K562 (cell line): Measurements from ENCODE around the gene ADARB2. TPM values are rescaled to one million over a fixed set of nuclear protein-coding genes. Genes with fewer than 3 reads are reported as not detected.

Experiments
- ATAC-seq: fragments of 200-7000 bp; cut with Tn5 transposase; 3 replicates; pipeline ENCODE4 v1.9.1; 2020; ENCODE audit warnings: moderate library complexity
- BruUV-seq: library from RNA; stranded (reverse); fragments of 400-500 nt; replicated peaks from 2 replicates; lab custom pipeline; 2021; lab: Mats Ljungman, UMichigan
- CTCF ChIA-PET: fragments of 300-600 bp; formaldehyde crosslinking; extraction: SDS; loops from one replicate; lab custom pipeline; 2021; ENCODE audit warnings: low intra/inter-chr PET ratio; lab: Yijun Ruan, JAX
- POLR2A ChIA-PET: fragments of 300-600, 350-650 bp; sonication (Branson Sonifier 250); formaldehyde crosslinking; extraction: SDS; loops from one replicate; lab custom pipeline; 2021; ENCODE audit warnings: antibody characterized with exemption, inconsistent platforms; lab: Yijun Ruan, JAX
- DNase-seq, 4 experiments: peaks; one replicate each; pipeline versions ENCODE4 v3.0.0 to v3.0.0-alpha.2; 2011 to 2018; ENCODE audit warnings: low spot score in 3 of 4, mixed read lengths in 3 of 4; ENCODE audit errors: extremely low read depth in 1 of 4
- FAIRE-seq: peaks from 2 replicates; lab custom pipeline; 2011; peaks lifted over from hg19 to GRCh38; lab: Jason Lieb, UNC
- H2AFZ ChIP-seq: 2 replicates; pipeline ENCODE4 v1.6.0; 2011; ENCODE audit warnings: low read depth, low read length, control low read depth, inconsistent platforms
- H3K27ac ChIP-seq: fragments of 200-600 bp; 3 replicates; pipeline ENCODE4 v1.8.0; 2011; ENCODE audit warnings: low read depth, mild to moderate bottlenecking, control low read depth, inconsistent platforms, low read length, moderate library complexity, mixed read lengths; ENCODE audit errors: extremely low read depth
- H3K27me3 ChIP-seq, 2 experiments: fragments of 300-600 bp in 1 of 2; 2 replicates in 1 of 2; 3 replicates in 1 of 2; pipeline versions ENCODE4 v1.6.0 to v1.8.0; 2011; ENCODE audit warnings: inconsistent platforms in 2 of 2, low read length in 2 of 2, mild to moderate bottlenecking in 1 of 2, mixed read lengths in 1 of 2, moderate library complexity in 1 of 2; ENCODE audit not compliant: control insufficient read depth in 2 of 2, insufficient read depth in 2 of 2
- H3K36me3 ChIP-seq: fragments of 300-600 bp; 3 replicates; pipeline ENCODE4 v1.8.0; 2011; ENCODE audit warnings: mild to moderate bottlenecking, low read length, inconsistent platforms; ENCODE audit not compliant: control insufficient read depth, insufficient read depth
- H3K4me1 ChIP-seq, 2 experiments: fragments of 200-600 bp in 1 of 2; replicated peaks in 1 of 2; 2 replicates in 1 of 2; 3 replicates in 1 of 2; pipeline versions ENCODE4 v1.5.1 to v1.8.0; 2011; ENCODE audit warnings: inconsistent platforms in 2 of 2, low read length in 2 of 2, mild to moderate bottlenecking in 1 of 2, mixed read lengths in 1 of 2, moderate library complexity in 1 of 2; ENCODE audit not compliant: control insufficient read depth in 2 of 2, insufficient read depth in 2 of 2
- H3K4me2 ChIP-seq: 2 replicates; pipeline ENCODE4 v1.6.1; 2011; ENCODE audit warnings: low read length, control low read depth, inconsistent platforms, mixed read lengths; ENCODE audit not compliant: insufficient read depth
- H3K4me3 ChIP-seq: fragments of 200-600 bp; sonication (generic), shearing (Covaris generic); 2 replicates; pipeline ENCODE4 v1.5.1; 2016; ENCODE audit warnings: control low read depth, inconsistent platforms
- H3K79me2 ChIP-seq: fragments of 200-600 bp; 3 replicates; pipeline ENCODE4 v1.8.0; 2011; ENCODE audit warnings: low read length, inconsistent platforms; ENCODE audit not compliant: control insufficient read depth, insufficient read depth
- H3K9ac ChIP-seq, 2 experiments: 2 replicates each; pipeline versions ENCODE4 v1.6.0 to v1.6.1; 2011; ENCODE audit warnings: low read depth in 2 of 2, low read length in 2 of 2, control low read depth in 1 of 2, inconsistent platforms in 1 of 2, mild to moderate bottlenecking in 1 of 2, mixed read lengths in 1 of 2; ENCODE audit not compliant: insufficient read depth in 1 of 2
- H3K9me1 ChIP-seq: one replicate; pipeline ENCODE4 v1.6.0; 2011; ENCODE audit warnings: inconsistent platforms, mild to moderate bottlenecking, low read length, moderate library complexity; ENCODE audit not compliant: control insufficient read depth, insufficient read depth
- H3K9me3 ChIP-seq: replicated peaks from 2 replicates; pipeline ENCODE4 v1.5.1; 2011; ENCODE audit warnings: low read depth, low read length, inconsistent platforms; ENCODE audit not compliant: control insufficient read depth, insufficient read depth
- H4K20me1 ChIP-seq: replicated peaks from 2 replicates; pipeline ENCODE4 v1.6.1; 2011; ENCODE audit warnings: low read length, inconsistent platforms, mixed read lengths; ENCODE audit not compliant: control insufficient read depth, insufficient read depth
- CBX8 ChIP-seq: fragments of 200-600 bp; sonication (generic); IDR thresholded peaks from 2 replicates; pipeline ENCODE4 v1.6.1; 2012; ENCODE audit warnings: borderline replicate concordance, mixed run types, low read depth, mild to moderate bottlenecking, moderate library complexity, mixed read lengths, low read length, control low read depth, inconsistent platforms; ENCODE audit not compliant: poor library complexity, severe bottlenecking; ENCODE audit errors: extremely low read depth
- E2F4 ChIP-seq: sonication (generic); formaldehyde crosslinking; IDR thresholded peaks from 2 replicates; pipeline ENCODE4 v1.8.0; 2022; ENCODE audit warnings: mild to moderate bottlenecking, low read depth, missing genetic modification reagents
- KAT8 ChIP-seq: fragments of 450-650 bp; IDR thresholded peaks from 2 replicates; pipeline ENCODE4 v1.6.1; 2016; ENCODE audit warnings: low read depth, mild to moderate bottlenecking
- WGBS: fragments of 100-300 bp; shearing (Covaris generic); methylation state at CpG from one replicate; pipeline ENCODE4 v1.1.6; 2016; ENCODE audit warnings: low coverage, mixed read lengths; ENCODE audit not compliant: insufficient coverage; ENCODE audit errors: missing lambda C conversion rate; 5-methylcytosine and 5-hydroxymethylcytosine counted together
- in situ Hi-C: fragments of 300-500 bp; cut with MboI; formaldehyde crosslinking; loops from 4 replicates; pipeline ENCODE4 v1.15.0; 2018; ENCODE audit warnings: inconsistent platforms, mixed read lengths
- intact Hi-C: fragments of 100-400 bp; cut with micrococcal nuclease; formaldehyde crosslinking; loops from 2 replicates; pipeline ENCODE4 v1.14.2; 2022
- polyA plus RNA-seq, 8 experiments: library from polyadenylated mRNA; depleted of rRNA in 4 of 8; stranded (reverse) in 5 of 8; unstranded in 3 of 8; fragments of >200 nt; fragmentation: Nextera tagmentation in 2 of 8; fragmentation: Illumina TruSeq in 1 of 8; extraction: Ambion mirVana in 2 of 8; extraction: Trizol in 1 of 8; gene quantifications; 2 replicates each; pipeline versions ENCODE4 v1.2.1 to v1.2.3, GENCODE V29; 2011 to 2014; ENCODE audit warnings: inconsistent platforms in 1 of 8, missing spikeins in 1 of 8
- total RNA-seq, 7 experiments: library from RNA; depleted of rRNA in 6 of 7; stranded (reverse); fragments of >200 nt in 6 of 7; fragmentation: Illumina TruSeq in 2 of 7; extraction: Trizol in 2 of 7; gene quantifications; 2 replicates each; pipeline versions ENCODE4 v1.2.1 to v1.2.3, GENCODE V29; 2011 to 2021; ENCODE audit warnings: low replicate concordance in 1 of 7
- TF ChIP-seq, protein P1 (sequence below): fragments of 250-450 bp; sonication (Bioruptor Pico); IDR thresholded peaks from 2 replicates; pipeline ENCODE4 v1.4.0; 2020; ENCODE audit warnings: mild to moderate bottlenecking, moderate library complexity
- TF ChIP-seq, protein P2 (sequence below): sonication (generic); formaldehyde crosslinking; IDR thresholded peaks from 2 replicates; pipeline ENCODE4 v1.8.0; 2023; ENCODE audit warnings: missing genetic modification reagents, mild to moderate bottlenecking, borderline replicate concordance
- TF ChIP-seq, protein P3 (sequence below): fragments of 450-650 bp; IDR thresholded peaks from 2 replicates; pipeline ENCODE4 v1.6.1; 2017; ENCODE audit warnings: antibody characterized with exemption, mild to moderate bottlenecking

Gene ADARB2
- total and polyA plus RNA-seq, 9 of the 15 experiments (the other 6 are each of a cell fraction or from before 2014, with no cell fraction given), result not detected

- Histone ChIP-seq H3K4me3 (no peak overlapping the region), H3K36me3 (no peaks in the 10 kb centered on the region), H3K27ac (no peak overlapping the region), H3K79me2 (no peaks in the 10 kb centered on the region), H3K9ac (no peak overlapping the region), H3K27me3 (peaks cover 2 to 56% of the 10 kb centered on the region in 2 experiments; a peak in 2 of 5 replicates), H3K9me3 (no peaks in the 10 kb centered on the region), H2AFZ (no peak overlapping the region), H4K20me1 (no peaks in the 10 kb centered on the region), H3K9me1 (peaks cover 2% of the 10 kb centered on the region), H3K4me1 (no peaks in the 10 kb centered on the region), H3K4me2 (no peak overlapping the region)
- ATAC-seq (no peak), DNase-seq (no peak), FAIRE-seq (no peak)
- intact Hi-C loops, result no loop called here
- in situ Hi-C loops, result no loop called here
- no TSS peak for BruUV-seq
- ChIA-PET POLR2A (no interaction called here), CTCF (no interaction called here)
- under 1% methylated on average over 8 of the region's 8 CpGs for WGBS
- TF ChIP-seq, protein P1, sequence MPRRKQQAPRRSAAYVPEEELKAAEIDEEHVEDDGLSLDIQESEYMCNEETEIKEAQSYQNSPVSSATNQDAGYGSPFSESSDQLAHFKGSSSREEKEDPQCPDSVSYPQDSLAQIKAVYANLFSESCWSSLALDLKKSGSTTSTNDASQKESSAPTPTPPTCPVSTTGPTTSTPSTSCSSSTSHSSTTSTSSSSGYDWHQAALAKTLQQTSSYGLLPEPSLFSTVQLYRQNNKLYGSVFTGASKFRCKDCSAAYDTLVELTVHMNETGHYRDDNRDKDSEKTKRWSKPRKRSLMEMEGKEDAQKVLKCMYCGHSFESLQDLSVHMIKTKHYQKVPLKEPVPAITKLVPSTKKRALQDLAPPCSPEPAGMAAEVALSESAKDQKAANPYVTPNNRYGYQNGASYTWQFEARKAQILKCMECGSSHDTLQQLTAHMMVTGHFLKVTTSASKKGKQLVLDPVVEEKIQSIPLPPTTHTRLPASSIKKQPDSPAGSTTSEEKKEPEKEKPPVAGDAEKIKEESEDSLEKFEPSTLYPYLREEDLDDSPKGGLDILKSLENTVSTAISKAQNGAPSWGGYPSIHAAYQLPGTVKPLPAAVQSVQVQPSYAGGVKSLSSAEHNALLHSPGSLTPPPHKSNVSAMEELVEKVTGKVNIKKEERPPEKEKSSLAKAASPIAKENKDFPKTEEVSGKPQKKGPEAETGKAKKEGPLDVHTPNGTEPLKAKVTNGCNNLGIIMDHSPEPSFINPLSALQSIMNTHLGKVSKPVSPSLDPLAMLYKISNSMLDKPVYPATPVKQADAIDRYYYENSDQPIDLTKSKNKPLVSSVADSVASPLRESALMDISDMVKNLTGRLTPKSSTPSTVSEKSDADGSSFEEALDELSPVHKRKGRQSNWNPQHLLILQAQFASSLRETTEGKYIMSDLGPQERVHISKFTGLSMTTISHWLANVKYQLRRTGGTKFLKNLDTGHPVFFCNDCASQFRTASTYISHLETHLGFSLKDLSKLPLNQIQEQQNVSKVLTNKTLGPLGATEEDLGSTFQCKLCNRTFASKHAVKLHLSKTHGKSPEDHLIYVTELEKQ, result no peak
- TF ChIP-seq, protein P2, sequence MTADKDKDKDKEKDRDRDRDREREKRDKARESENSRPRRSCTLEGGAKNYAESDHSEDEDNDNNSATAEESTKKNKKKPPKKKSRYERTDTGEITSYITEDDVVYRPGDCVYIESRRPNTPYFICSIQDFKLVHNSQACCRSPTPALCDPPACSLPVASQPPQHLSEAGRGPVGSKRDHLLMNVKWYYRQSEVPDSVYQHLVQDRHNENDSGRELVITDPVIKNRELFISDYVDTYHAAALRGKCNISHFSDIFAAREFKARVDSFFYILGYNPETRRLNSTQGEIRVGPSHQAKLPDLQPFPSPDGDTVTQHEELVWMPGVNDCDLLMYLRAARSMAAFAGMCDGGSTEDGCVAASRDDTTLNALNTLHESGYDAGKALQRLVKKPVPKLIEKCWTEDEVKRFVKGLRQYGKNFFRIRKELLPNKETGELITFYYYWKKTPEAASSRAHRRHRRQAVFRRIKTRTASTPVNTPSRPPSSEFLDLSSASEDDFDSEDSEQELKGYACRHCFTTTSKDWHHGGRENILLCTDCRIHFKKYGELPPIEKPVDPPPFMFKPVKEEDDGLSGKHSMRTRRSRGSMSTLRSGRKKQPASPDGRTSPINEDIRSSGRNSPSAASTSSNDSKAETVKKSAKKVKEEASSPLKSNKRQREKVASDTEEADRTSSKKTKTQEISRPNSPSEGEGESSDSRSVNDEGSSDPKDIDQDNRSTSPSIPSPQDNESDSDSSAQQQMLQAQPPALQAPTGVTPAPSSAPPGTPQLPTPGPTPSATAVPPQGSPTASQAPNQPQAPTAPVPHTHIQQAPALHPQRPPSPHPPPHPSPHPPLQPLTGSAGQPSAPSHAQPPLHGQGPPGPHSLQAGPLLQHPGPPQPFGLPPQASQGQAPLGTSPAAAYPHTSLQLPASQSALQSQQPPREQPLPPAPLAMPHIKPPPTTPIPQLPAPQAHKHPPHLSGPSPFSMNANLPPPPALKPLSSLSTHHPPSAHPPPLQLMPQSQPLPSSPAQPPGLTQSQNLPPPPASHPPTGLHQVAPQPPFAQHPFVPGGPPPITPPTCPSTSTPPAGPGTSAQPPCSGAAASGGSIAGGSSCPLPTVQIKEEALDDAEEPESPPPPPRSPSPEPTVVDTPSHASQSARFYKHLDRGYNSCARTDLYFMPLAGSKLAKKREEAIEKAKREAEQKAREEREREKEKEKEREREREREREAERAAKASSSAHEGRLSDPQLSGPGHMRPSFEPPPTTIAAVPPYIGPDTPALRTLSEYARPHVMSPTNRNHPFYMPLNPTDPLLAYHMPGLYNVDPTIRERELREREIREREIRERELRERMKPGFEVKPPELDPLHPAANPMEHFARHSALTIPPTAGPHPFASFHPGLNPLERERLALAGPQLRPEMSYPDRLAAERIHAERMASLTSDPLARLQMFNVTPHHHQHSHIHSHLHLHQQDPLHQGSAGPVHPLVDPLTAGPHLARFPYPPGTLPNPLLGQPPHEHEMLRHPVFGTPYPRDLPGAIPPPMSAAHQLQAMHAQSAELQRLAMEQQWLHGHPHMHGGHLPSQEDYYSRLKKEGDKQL (CRISPR knock-in tag), result no peak
- TF ChIP-seq KAT8, result no peak
- TF ChIP-seq, protein P3, sequence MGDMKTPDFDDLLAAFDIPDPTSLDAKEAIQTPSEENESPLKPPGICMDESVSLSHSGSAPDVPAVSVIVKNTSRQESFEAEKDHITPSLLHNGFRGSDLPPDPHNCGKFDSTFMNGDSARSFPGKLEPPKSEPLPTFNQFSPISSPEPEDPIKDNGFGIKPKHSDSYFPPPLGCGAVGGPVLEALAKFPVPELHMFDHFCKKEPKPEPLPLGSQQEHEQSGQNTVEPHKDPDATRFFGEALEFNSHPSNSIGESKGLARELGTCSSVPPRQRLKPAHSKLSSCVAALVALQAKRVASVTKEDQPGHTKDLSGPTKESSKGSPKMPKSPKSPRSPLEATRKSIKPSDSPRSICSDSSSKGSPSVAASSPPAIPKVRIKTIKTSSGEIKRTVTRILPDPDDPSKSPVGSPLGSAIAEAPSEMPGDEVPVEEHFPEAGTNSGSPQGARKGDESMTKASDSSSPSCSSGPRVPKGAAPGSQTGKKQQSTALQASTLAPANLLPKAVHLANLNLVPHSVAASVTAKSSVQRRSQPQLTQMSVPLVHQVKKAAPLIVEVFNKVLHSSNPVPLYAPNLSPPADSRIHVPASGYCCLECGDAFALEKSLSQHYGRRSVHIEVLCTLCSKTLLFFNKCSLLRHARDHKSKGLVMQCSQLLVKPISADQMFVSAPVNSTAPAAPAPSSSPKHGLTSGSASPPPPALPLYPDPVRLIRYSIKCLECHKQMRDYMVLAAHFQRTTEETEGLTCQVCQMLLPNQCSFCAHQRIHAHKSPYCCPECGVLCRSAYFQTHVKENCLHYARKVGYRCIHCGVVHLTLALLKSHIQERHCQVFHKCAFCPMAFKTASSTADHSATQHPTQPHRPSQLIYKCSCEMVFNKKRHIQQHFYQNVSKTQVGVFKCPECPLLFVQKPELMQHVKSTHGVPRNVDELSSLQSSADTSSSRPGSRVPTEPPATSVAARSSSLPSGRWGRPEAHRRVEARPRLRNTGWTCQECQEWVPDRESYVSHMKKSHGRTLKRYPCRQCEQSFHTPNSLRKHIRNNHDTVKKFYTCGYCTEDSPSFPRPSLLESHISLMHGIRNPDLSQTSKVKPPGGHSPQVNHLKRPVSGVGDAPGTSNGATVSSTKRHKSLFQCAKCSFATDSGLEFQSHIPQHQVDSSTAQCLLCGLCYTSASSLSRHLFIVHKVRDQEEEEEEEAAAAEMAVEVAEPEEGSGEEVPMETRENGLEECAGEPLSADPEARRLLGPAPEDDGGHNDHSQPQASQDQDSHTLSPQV, result no peak
- TF ChIP-seq E2F4, result no peak
- no peak for TF ChIP-seq CBX8
Observed at GRCh38 chr10:1591742-1592141, 145.6 kb downstream of the ADARB2 start.
